Activated T-cell treated with anti-CD3 and anti-CD28 coated beads, Interleukin-2, amount 50 U/mL, for 72 hours (primary cell): Measurements from ENCODE around the gene NPHP4. TPM values are rescaled to one million over a fixed set of nuclear protein-coding genes. Genes with fewer than 3 reads are reported as not detected.
"Not testable (repeated sequence)": the region's sequence is repeated elsewhere in the genome, so short reads cannot be mapped to it uniquely, and the experiment has no call there.

Source experiments
- ATAC-seq, 2 donors: fragments of 150-1000 bp; cut with Tn5 transposase; replicated peaks in 1 of 2; 2 replicates each; pipeline ENCODE4 v1.10.0; 2021; ENCODE audit warnings: moderate library complexity in 2 of 2, mild to moderate bottlenecking in 1 of 2
- DNase-seq, 2 donors: peaks; one replicate each; pipeline ENCODE4 v3.0.0; 2021 to 2022; ENCODE audit warnings: mixed read lengths in 1 of 2
- H3K27ac Mint-ChIP-seq: one replicate; pipeline ENCODE4 v1.8.0; 2022; ENCODE audit warnings: mild to moderate bottlenecking, moderate library complexity, mixed read lengths
- H3K27me3 Mint-ChIP-seq: one replicate; pipeline ENCODE4 v1.8.0; 2022; ENCODE audit warnings: low read depth, mixed read lengths
- H3K36me3 Mint-ChIP-seq, 2 donors: one replicate each; pipeline ENCODE4 v1.8.0; 2022; ENCODE audit warnings: mixed read lengths in 2 of 2, mild to moderate bottlenecking in 1 of 2; ENCODE audit not compliant: insufficient read depth in 2 of 2
- H3K4me1 Mint-ChIP-seq: one replicate; pipeline ENCODE4 v1.8.0; 2022; ENCODE audit warnings: low read depth, mixed read lengths
- H3K4me3 Mint-ChIP-seq, 2 donors: one replicate each; pipeline ENCODE4 v1.8.0; 2022; ENCODE audit warnings: mild to moderate bottlenecking in 2 of 2, mixed read lengths in 2 of 2, moderate library complexity in 2 of 2
- H3K9me3 Mint-ChIP-seq, 2 donors: one replicate each; pipeline ENCODE4 v1.8.0; 2022; ENCODE audit warnings: mixed read lengths in 2 of 2
- total RNA-seq, 2 donors: library from RNA; stranded (reverse); gene quantifications; one replicate each; pipeline ENCODE4 v1.2.3, GENCODE V29; 2022

NPHP4 gene
- total RNA-seq, 2 donors from 2014 or later = 12.3 to 14.5 TPM

GRCh38 chr1:6030547-6031261 lies 38.5 kb upstream of the NPHP4 start:
- Mint-ChIP-seq H3K4me3 (peak overlapping the region; percentile 7 to 23), H3K36me3 (peaks cover 7 to 23% of the 10 kb centered on the region in 2 donors), H3K27me3 (no peaks in the 10 kb centered on the region), H3K4me1 (peaks cover 82% of the 10 kb centered on the region), H3K9me3 (no peaks in the 10 kb centered on the region), H3K27ac (peak overlapping the region; percentile 42)
- ATAC-seq (no peak), DNase-seq (no peak)

- Mint-ChIP-seq H3K27me3 (no peaks in the 10 kb centered on the region), H3K27ac (peak overlapping the region; percentile 42), H3K36me3 (peaks cover 7 to 21% of the 10 kb centered on the region in 2 donors), H3K4me1 (peaks cover 83% of the 10 kb centered on the region), H3K9me3 (no peaks in the 10 kb centered on the region), H3K4me3 (peak overlapping the region; percentile 7 to 23)
- no peak for DNase-seq
- no peak for ATAC-seq
Measured at GRCh38 chr1:6030132-6030531, 37.9 kb upstream of the NPHP4 start.

GRCh38 chr1:6029351-6029750 lies 37.1 kb upstream of the NPHP4 start:
- Mint-ChIP-seq H3K9me3 (no peaks in the 10 kb centered on the region), H3K4me1 (peaks cover 80% of the 10 kb centered on the region), H3K4me3 (peak overlapping the region; percentile 85 to 94), H3K27me3 (no peaks in the 10 kb centered on the region), H3K27ac (no peak overlapping the region), H3K36me3 (peaks cover 7 to 18% of the 10 kb centered on the region in 2 donors)
- DNase-seq = no peak
- no peak for ATAC-seq

GRCh38 chr1:6028042-6028850 lies 36.0 kb upstream of the NPHP4 start:
- peaks cover 7 to 18% of the 10 kb centered on the region in 2 donors for H3K36me3 Mint-ChIP-seq
- peak; percentile 49 to 57 for ATAC-seq
- H3K27ac Mint-ChIP-seq = peak overlapping the region; percentile 91
- no peaks in the 10 kb centered on the region for H3K27me3 Mint-ChIP-seq
- peak overlapping the region; percentile 85 to 94 for H3K4me3 Mint-ChIP-seq
- peak; percentile 72 to 75 for DNase-seq
- no peaks in the 10 kb centered on the region for H3K9me3 Mint-ChIP-seq
- peaks cover 75% of the 10 kb centered on the region for H3K4me1 Mint-ChIP-seq

GRCh38 chr1:6027591-6027990 lies 35.4 kb upstream of the NPHP4 start:
- Mint-ChIP-seq H3K36me3 (peaks cover 6 to 13% of the 10 kb centered on the region in 2 donors), H3K27me3 (no peaks in the 10 kb centered on the region), H3K9me3 (no peaks in the 10 kb centered on the region), H3K4me1 (peaks cover 68% of the 10 kb centered on the region), H3K4me3 (peak overlapping the region; percentile 85 to 94), H3K27ac (peak overlapping the region; percentile 38)
- DNase-seq (peak; percentile 17 to 29), ATAC-seq (peak in 1 of 2 donors; percentile 4)

- ATAC-seq (peak; percentile 81 to 83), DNase-seq (peak; percentile 94 to 95)
- Mint-ChIP-seq H3K4me1 (peaks cover 55% of the 10 kb centered on the region), H3K36me3 (peaks cover 7 to 10% of the 10 kb centered on the region in 2 donors), H3K27me3 (no peaks in the 10 kb centered on the region), H3K27ac (peak overlapping the region; percentile 38), H3K9me3 (peaks cover 6 to 7% of the 10 kb centered on the region in 2 donors), H3K4me3 (peak overlapping the region; percentile 85 to 94)
Measured at GRCh38 chr1:6026095-6026809, 34.0 kb upstream of the NPHP4 start.

GRCh38 chr1:6025269-6026094 lies 33.3 kb upstream of the NPHP4 start:
- ATAC-seq = no peak
- H3K4me3 Mint-ChIP-seq = peak overlapping the region; percentile 85 to 94

GRCh38 chr1:6024376-6024775 lies 32.2 kb upstream of the NPHP4 start:
- DNase-seq (no peak), ATAC-seq (no peak)
- Mint-ChIP-seq H3K4me3 (no peak overlapping the region), H3K27me3 (no peaks in the 10 kb centered on the region), H3K36me3 (peaks cover 0 to 4% of the 10 kb centered on the region in 2 donors), H3K4me1 (peaks cover 36% of the 10 kb centered on the region), H3K9me3 (peaks cover 6 to 7% of the 10 kb centered on the region in 2 donors), H3K27ac (no peak overlapping the region)

More at GRCh38 chr1:6025269-6026094, 33.3 kb upstream of the NPHP4 start:
- peaks cover 47% of the 10 kb centered on the region for H3K4me1 Mint-ChIP-seq
- peak overlapping the region; percentile 4 for H3K27ac Mint-ChIP-seq
- peaks cover 6 to 7% of the 10 kb centered on the region in 2 donors for H3K9me3 Mint-ChIP-seq
- H3K36me3 Mint-ChIP-seq = peaks cover 2 to 7% of the 10 kb centered on the region in 2 donors
- H3K27me3 Mint-ChIP-seq = no peaks in the 10 kb centered on the region
- peak; percentile 12 to 26 for DNase-seq

GRCh38 chr1:6023346-6023745 lies 31.1 kb upstream of the NPHP4 start:
- ATAC-seq (no peak), DNase-seq (no peak)
- Mint-ChIP-seq H3K4me1 (peaks cover 26% of the 10 kb centered on the region), H3K27ac (no peak overlapping the region), H3K9me3 (peaks cover 6 to 7% of the 10 kb centered on the region in 2 donors), H3K36me3 (peaks cover 0 to 4% of the 10 kb centered on the region in 2 donors), H3K4me3 (no peak overlapping the region), H3K27me3 (no peaks in the 10 kb centered on the region)

- Mint-ChIP-seq H3K4me3 (no peak overlapping the region), H3K9me3 (peaks cover 6 to 7% of the 10 kb centered on the region in 2 donors), H3K36me3 (peaks cover 0 to 4% of the 10 kb centered on the region in 2 donors), H3K4me1 (peaks cover 14% of the 10 kb centered on the region), H3K27ac (no peak overlapping the region), H3K27me3 (no peaks in the 10 kb centered on the region)
- DNase-seq (no peak), ATAC-seq (no peak)
Measured at GRCh38 chr1:6022193-6022592, 30.0 kb upstream of the NPHP4 start.

GRCh38 chr1:6019166-6019845 lies 27.1 kb upstream of the NPHP4 start:
- H3K4me3 Mint-ChIP-seq = no peak overlapping the region
- H3K27ac Mint-ChIP-seq = no peak overlapping the region
- peaks cover 0 to 4% of the 10 kb centered on the region in 2 donors for H3K36me3 Mint-ChIP-seq
- H3K9me3 Mint-ChIP-seq = peaks cover 6 to 7% of the 10 kb centered on the region in 2 donors
- no peak for ATAC-seq
- H3K4me1 Mint-ChIP-seq = no peaks in the 10 kb centered on the region
- no peak for DNase-seq
- no peaks in the 10 kb centered on the region for H3K27me3 Mint-ChIP-seq

- not testable (repeated sequence) for ATAC-seq, H3K4me1 Mint-ChIP-seq, H3K4me3 Mint-ChIP-seq
Measured at GRCh38 chr1:6017654-6018053, 25.4 kb upstream of the NPHP4 start.

More at GRCh38 chr1:6017654-6018053, 25.4 kb upstream of the NPHP4 start:
- not testable (repeated sequence) for DNase-seq, H3K27me3 Mint-ChIP-seq, H3K27ac Mint-ChIP-seq, H3K9me3 Mint-ChIP-seq, H3K36me3 Mint-ChIP-seq
